Activated naive CD4-positive, alpha-beta T cell treated with anti-CD3 and anti-CD28 coated beads, Interleukin-2, amount 10 ng/mL, durations not matched to agents 7 days and 5 days (primary cell): ENCODE data around the gene OR2M2.

Experiments
- CTCF ChIA-PET: fragments of 350-600 bp; sonication (Branson Sonifier 250); formaldehyde crosslinking; loops from one replicate; lab custom pipeline; 2021; ENCODE audit warnings: antibody characterized with exemption; lab: Charles Lee
- DNase-seq: peaks from one replicate; pipeline ENCODE4 v3.0.0-alpha.2; 2020
- H3K27ac Mint-ChIP-seq: one replicate; pipeline ENCODE4 v1.8.0; 2021; ENCODE audit warnings: mild to moderate bottlenecking, moderate library complexity, mixed read lengths
- H3K27me3 Mint-ChIP-seq: one replicate; pipeline ENCODE4 v1.8.0; 2021; ENCODE audit warnings: mild to moderate bottlenecking, mixed read lengths
- H3K36me3 Mint-ChIP-seq: one replicate; pipeline ENCODE4 v1.8.0; 2021; ENCODE audit warnings: mixed read lengths
- H3K4me1 Mint-ChIP-seq: one replicate; pipeline ENCODE4 v1.8.0; 2021; ENCODE audit warnings: mixed read lengths
- H3K4me3 Mint-ChIP-seq: one replicate; pipeline ENCODE4 v1.8.0; 2021; ENCODE audit warnings: mild to moderate bottlenecking, moderate library complexity, mixed read lengths
- H3K9me3 Mint-ChIP-seq: one replicate; pipeline ENCODE4 v1.8.0; 2021; ENCODE audit warnings: mixed read lengths

Gene OR2M2

DNA sequence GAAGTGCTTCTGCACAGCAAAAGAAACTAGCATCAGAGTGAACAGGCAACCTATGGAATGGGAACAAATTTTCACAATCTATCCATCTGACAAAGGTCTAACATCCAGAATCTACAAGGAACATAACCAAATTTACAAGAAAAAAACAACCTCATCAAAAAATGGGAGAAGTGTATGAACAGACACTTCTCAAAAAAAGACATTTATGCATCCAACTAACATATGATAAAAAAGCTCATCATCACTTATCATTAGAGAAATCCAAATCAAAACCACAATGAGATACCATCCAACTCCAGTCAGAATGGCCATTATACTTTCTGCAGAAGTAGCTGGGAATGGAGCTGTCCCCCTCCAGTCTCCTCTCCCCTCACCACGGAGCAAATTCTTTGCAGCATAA lies 19.5 kb downstream of the OR2M2 start:
- Mint-ChIP-seq H3K27ac (no peak overlapping the region), H3K9me3 (peaks cover 13% of the 10 kb centered on the region), H3K4me3 (no peak overlapping the region), H3K36me3 (no peaks in the 10 kb centered on the region), H3K4me1 (no peaks in the 10 kb centered on the region), H3K27me3 (no peaks in the 10 kb centered on the region)
- DNase-seq, result no peak
- CTCF ChIA-PET, result no interaction called here

DNA sequence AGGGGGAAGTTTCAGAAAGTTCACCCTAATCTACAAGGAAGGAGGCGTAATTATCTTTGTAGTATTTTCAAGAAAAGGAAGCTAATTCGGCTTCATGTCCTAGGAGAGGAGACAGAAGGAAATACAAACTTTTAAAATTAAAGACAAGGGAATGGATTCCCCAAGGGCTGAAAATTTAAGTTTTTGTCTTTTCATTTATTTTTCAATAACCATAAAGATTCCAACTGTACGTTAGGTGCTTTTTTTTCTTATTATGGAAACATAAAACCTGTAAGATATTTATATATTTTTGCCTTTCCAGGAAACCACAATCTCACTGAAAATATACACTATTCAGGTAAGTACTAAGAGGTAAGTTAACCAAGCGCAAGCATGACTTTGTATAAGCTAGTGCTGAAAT lies 22.3 kb downstream of the OR2M2 start, which contains the start of gene OR2M3:
Gene OR2M3 (plus strand): TSS at position 301 of the 400 bp plus-strand sequence. CDS start 5,803 bp downstream, outside the sequence.
- peaks cover 4% of the 10 kb centered on the region for H3K9me3 Mint-ChIP-seq
- H3K27me3 Mint-ChIP-seq, result no peaks in the 10 kb centered on the region
- DNase-seq, result no peak
- H3K36me3 Mint-ChIP-seq, result no peaks in the 10 kb centered on the region
- no peaks in the 10 kb centered on the region for H3K4me1 Mint-ChIP-seq
- no peak within 1 kb of the TSS for H3K27ac Mint-ChIP-seq
- no peak within 1 kb of the TSS for H3K4me3 Mint-ChIP-seq
- CTCF ChIA-PET, result no interaction called here

DNA sequence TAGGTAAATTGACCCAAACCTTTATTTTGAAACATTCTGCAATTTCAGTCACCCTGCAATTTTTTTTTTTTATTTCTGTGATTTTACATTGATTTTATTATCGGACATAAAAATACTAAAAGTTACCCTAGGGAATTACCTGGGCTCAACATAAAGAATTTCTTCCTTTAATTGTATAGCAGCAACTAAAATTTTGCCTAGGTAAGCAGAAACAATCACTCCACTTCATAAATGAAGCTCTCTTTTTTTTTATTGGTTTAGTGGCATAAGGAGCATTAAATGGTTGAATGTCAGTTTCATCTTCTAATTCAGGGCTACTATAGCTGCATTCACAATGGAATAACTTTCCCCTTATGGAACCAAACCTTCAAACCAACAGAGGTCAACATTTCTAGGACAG lies 41.3 kb downstream of the OR2M2 start:
- Mint-ChIP-seq H3K9me3 (peaks cover 2% of the 10 kb centered on the region), H3K27ac (no peak overlapping the region), H3K36me3 (no peaks in the 10 kb centered on the region), H3K4me3 (no peak overlapping the region), H3K27me3 (no peaks in the 10 kb centered on the region), H3K4me1 (no peaks in the 10 kb centered on the region)
- CTCF ChIA-PET, result no interaction called here
- no peak for DNase-seq

DNA sequence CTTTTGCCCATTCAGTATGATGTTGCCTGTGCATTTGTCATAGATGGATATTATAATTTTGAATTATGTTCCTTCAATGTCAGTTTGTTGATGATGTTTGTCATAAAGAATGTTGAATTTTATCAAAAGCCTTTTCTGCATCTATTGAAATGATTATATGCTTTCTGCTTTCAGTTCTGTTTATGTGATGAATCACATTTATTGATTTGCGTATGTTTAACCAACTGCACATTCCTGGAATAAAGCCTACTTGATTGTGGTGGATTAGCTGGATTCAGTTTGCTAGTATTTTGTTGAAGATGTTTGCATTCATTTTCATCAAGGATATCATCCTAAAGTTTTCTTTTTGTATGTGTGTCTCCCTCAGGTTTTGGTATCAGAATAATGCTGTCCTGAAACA lies 50.9 kb downstream of the OR2M2 start:
- DNase-seq, result no peak
- Mint-ChIP-seq H3K36me3 (no peaks in the 10 kb centered on the region), H3K4me1 (no peaks in the 10 kb centered on the region), H3K4me3 (no peak overlapping the region), H3K27ac (no peak overlapping the region), H3K9me3 (no peaks in the 10 kb centered on the region), H3K27me3 (no peaks in the 10 kb centered on the region)
- CTCF ChIA-PET, result no interaction called here

DNA sequence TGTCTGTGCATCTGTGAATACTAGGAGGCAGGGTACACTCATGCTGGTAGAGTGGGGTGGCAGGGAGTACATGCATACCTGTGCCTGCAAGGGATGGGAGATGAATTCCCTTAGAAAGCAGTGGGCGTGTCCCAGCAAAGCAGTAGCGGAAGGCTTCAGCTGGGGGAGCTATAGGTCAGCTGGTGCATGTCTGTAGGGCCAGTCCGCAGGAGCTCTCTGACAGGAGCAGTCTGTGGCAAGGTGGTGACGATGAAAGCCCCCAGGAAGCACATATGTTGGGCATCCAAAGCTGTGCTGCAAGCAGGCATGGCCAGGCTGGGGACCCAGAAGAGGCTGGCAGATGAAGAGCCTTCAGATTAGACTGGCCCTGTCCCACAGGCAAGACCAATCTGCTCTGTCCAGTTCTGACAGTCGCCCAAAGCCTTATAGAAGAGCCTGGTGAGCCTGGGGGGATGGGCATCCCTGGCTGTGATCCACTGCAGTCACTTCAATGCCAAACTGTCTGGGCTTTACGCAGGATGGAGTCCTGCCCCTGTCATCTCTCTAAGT lies 54.8 kb downstream of the OR2M2 start:
- no peak overlapping the region for H3K4me3 Mint-ChIP-seq
- CTCF ChIA-PET, result no interaction called here

More for the DNA sequence above, 54.8 kb downstream of the OR2M2 start:
- Mint-ChIP-seq H3K9me3 (no peaks in the 10 kb centered on the region), H3K27me3 (no peaks in the 10 kb centered on the region), H3K36me3 (no peaks in the 10 kb centered on the region), H3K4me1 (no peaks in the 10 kb centered on the region), H3K27ac (no peak overlapping the region)
- no peak for DNase-seq
